PFSK-1 (cell line): ENCODE data around the gene STIM2.

Experiments
- FOXP2 ChIP-seq: optimal IDR thresholded peaks from 2 replicates; pipeline ENCODE3; 2011; ENCODE audit warnings: borderline replicate concordance, control low read depth, inconsistent platforms; ENCODE audit not compliant: insufficient read depth; ENCODE audit errors: extremely low read length, extremely low read depth
- POLR2AphosphoS5 ChIP-seq: IDR thresholded peaks from 2 replicates; pipeline ENCODE4 v1.6.1; 2012; ENCODE audit warnings: low read depth, mild to moderate bottlenecking, control low read depth, low read length, moderate library complexity
- SIN3A ChIP-seq: IDR thresholded peaks from 2 replicates; pipeline ENCODE4 v1.6.1; 2012; ENCODE audit warnings: mild to moderate bottlenecking, low read length, moderate library complexity, borderline replicate concordance; ENCODE audit not compliant: insufficient read depth
- TAF1 ChIP-seq: IDR thresholded peaks from 2 replicates; pipeline ENCODE4 v1.6.1; 2012; ENCODE audit warnings: low read length, control low read depth, borderline replicate concordance; ENCODE audit not compliant: insufficient read depth
- TF ChIP-seq, protein P1 (sequence below), 2 experiments: IDR thresholded peaks; 2 replicates each; pipeline versions ENCODE4 v1.6.1 to v1.8.0; 2011 to 2012; ENCODE audit warnings: low read depth in 2 of 2, low read length in 2 of 2, control low read depth in 1 of 2, inconsistent platforms in 1 of 2, mild to moderate bottlenecking in 1 of 2, moderate library complexity in 1 of 2; ENCODE audit not compliant: insufficient read depth in 1 of 2

The STIM2 gene

DNA sequence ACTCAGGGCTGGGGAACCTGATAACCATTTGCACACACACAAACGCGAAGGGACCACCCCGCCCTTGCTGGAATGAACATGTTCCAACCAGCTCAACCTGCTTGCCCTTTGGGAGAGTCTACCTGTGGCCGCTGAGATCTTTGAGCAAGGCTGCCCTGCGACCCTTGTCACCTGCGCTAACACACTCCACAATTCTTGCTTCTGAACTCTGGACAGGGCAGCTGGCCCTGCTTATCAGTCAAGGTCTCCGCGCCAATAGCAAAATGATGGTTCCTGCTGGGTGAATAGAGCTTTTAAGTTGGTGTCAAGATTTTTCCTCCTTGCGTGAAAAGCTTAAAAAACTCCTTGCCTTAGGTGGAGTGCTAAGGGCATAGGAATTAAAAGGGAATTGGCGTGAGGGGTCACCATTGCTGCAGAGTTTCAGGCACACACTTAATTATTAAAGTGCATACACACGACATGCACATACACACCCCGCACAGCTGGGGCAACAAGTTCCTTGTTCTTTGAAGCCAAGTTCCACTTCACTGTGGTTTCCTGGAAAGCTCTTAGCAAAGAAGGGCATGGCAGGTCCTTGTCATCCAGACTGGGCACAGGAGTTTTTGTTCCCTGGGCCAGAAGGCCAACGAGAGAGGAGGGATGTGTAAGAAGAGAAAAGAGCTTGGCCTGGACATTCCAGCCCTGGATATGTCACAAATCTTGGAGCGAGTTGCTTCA, 207.7 kb downstream of the STIM2 start:
- TF ChIP-seq, protein P1, sequence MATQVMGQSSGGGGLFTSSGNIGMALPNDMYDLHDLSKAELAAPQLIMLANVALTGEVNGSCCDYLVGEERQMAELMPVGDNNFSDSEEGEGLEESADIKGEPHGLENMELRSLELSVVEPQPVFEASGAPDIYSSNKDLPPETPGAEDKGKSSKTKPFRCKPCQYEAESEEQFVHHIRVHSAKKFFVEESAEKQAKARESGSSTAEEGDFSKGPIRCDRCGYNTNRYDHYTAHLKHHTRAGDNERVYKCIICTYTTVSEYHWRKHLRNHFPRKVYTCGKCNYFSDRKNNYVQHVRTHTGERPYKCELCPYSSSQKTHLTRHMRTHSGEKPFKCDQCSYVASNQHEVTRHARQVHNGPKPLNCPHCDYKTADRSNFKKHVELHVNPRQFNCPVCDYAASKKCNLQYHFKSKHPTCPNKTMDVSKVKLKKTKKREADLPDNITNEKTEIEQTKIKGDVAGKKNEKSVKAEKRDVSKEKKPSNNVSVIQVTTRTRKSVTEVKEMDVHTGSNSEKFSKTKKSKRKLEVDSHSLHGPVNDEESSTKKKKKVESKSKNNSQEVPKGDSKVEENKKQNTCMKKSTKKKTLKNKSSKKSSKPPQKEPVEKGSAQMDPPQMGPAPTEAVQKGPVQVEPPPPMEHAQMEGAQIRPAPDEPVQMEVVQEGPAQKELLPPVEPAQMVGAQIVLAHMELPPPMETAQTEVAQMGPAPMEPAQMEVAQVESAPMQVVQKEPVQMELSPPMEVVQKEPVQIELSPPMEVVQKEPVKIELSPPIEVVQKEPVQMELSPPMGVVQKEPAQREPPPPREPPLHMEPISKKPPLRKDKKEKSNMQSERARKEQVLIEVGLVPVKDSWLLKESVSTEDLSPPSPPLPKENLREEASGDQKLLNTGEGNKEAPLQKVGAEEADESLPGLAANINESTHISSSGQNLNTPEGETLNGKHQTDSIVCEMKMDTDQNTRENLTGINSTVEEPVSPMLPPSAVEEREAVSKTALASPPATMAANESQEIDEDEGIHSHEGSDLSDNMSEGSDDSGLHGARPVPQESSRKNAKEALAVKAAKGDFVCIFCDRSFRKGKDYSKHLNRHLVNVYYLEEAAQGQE (IDR thresholded peaks at IDR 0.05; ENCODE audit: insufficient read depth in 1 of 2, low read depth in 2 of 2, low read length in 2 of 2), result no peak
- no peak for TF ChIP-seq FOXP2
- TF ChIP-seq POLR2AphosphoS5, result no peak
- TF ChIP-seq SIN3A, result no peak
- no peak for TF ChIP-seq TAF1
